GM19099 (cell line): Measurements from ENCODE around the gene IGFLR1.
A peak's percentile ranks its signal among the peaks of the same experiment; 100 is the strongest.

Experiments
- POLR2A ChIP-seq: IDR thresholded peaks from 3 replicates; pipeline ENCODE4 v1.6.1; 2011; ENCODE audit warnings: low read depth; ENCODE audit not compliant: insufficient read length; ENCODE audit errors: extremely low read depth

The IGFLR1 gene

DNA sequence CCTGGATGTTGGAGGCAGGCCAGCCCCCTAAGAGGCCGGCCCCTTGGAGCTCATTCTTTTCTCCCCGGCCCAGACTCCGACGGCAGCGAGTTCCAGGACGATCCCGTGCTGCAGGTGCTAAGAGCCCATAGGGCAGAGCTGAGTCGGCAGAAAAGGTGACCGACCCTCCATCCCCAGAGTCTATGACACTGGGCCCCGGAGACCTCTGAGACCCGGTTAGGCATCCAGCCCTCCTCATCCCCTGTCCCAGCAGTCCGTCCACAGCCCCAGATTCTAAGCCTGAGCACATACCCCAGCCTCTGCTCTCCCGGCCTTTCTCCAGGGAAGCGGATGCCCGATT lies 25.8 kb upstream of the IGFLR1 start:
- no peak for TF ChIP-seq POLR2A

DNA sequence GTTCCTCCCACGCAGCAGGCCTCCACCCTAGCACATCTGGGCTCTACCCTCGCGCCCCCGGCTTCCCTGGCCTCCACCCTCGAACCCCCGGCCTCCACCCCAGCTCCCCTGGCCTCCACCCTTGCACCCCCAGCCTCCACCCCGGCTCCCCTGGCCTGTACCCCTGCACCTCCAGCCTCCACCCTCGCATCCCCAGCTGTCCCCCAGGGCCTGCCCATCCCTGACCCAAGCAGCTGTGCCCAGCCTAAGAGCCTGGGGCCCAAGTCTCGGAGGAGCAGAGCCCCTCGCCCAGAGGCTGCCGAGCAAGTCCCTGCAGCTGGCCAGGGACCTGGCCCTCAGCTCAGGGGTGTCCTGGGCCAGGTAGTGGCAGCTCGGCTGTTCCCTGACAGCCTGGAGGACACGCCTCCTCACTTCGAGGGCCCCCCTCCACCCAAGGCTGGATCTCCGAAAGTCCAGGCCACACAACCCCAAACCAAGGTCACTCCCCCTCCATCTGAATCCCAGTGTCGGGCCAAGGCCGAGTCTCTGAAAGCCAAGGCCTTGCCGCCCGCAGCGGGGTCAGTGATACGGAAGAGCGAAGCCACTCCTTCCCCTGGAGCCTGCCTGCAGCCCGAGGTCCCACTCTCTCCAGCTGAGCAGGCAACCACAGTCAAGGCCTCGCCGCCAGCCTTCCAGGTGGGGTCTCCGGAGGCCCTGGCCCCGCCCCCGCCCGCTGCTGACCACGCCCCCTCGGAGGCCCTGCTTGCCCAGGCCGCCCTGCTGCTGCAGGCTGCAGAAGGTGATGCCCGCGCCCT lies 25.2 kb upstream of the IGFLR1 start:
- no peak for TF ChIP-seq POLR2A

DNA sequence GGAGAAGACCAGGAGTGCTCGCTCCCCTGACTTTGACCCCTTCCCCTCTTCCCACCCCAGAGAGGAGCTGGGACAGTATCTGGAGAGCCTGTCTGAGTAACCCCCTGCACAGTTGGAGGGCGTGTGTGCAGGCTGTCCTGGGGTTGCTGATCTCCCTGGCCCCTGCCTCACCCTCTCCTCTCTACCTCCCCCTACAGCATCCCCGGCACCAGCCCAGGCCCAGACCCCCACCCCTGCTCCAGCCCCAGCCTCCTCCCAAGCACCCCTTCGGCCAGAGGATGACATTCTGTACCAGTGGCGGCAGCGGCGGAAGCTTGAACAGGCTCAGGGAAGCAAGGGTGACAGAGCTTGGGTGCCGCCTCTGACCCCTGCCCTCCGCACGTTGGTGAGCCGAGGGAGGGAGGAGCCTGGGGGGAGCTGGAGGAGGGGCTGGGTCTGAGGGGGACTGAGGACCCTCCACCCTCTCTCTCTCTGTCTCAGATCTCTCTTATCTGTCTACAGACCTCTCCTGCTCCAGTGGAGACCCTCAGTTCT lies 24.4 kb upstream of the IGFLR1 start:
- no peak for TF ChIP-seq POLR2A

DNA sequence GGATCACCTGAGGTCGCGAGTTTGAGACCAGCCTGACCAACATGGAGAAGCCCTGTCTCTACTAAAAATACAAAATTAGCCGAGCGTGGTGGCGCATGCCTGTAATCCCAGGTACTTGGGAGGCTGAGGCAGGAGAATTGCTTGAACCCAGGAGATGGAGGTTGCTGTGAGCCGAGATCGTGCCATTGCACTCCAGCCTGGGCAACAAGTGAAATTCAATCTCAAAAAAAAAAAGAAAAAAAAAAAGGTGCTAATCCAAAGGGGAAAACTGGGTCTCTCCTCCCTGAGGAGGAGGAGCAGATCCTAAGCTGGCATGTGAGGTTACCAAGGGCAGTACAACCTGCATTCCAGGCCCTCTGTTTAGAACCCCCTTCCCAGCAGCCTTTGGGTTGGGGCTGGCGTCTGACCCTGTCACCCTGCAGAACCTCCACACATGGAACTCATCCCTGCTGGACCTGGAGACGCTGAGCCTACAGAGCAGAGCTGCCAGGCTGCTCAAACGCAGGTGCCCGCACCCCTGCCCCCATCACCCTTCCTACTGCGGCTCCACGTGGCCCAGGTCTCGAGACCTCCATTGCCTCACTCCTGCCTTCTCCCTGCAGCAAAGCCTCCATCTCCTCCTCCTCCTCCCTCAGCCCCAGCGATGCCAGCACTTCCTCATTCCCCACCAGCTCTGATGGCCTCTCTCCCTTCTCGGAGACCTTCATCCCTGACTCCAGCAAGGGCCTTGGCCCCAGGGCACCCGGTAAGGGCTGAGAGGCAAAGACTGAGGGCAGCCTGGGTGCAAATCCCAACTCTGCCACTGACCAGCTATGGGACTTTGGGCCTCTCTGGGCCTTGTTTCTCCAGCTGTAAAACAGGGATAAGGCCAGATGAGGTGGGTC lies 22.4 kb upstream of the IGFLR1 start:
- no peak for TF ChIP-seq POLR2A

GRCh38 chr19:35760711-35761349 lies 18.6 kb upstream of the IGFLR1 start:
- TF ChIP-seq POLR2A, result no peak

DNA sequence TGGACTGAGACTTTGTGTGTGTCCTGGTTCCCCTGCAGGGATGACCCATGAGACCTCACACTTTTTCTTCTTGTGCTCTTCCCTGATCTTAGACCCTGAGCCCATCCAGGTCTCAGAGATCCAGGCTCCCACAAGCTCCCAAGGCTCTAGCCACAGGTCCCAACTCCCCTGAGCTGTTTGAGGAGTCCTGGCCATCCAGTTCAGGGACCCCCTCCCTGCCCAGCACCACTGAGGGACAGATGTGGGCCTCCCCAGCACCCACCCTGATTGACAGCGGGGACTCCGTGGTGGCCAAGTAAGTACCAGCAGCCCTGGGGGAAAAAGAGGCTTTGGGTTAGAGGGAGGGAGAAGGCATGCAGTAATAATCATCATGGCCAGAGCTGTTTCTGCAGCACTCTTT lies 17.4 kb upstream of the IGFLR1 start:
- TF ChIP-seq POLR2A, result no peak

DNA sequence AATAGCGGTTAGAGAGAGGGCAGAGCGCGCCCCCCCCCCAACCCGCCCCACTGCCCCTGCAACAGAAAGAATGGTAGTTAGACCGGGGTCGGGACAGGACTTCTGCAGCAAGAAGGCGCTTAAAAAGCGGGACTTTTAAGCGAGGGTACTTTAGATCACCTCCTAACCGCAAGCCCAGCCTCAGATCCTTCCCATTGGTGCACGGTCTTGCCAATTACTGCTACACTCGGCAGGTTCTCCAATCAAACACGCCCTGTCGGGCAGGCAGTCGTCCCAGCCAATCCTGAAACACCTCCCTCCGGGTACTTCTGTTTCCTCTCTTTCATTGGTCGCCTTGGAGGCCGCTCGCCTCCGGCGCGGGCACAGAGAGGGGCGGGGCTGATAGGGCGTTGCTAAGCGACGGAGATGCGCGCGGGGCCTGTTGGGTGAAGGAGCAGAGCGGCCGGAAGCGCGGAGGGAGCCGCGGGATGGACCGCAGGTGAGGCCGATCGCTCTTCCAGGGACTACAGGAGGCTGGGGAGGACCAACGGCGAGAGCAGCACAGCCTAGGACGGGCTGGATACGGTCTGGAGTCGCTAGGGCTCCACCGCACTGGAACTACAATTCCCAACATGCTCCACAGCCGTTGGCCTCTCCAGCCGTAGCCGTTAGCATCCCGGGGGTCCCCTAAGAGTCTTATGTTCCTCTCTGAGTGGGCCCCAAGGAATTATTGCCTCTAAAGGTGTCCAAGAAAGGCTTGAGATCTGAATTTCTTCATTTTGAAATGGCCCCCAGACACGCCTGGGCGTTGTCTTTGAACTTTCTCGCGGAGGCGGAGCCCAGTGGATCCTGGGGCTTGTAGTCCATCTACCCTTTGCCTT lies 15.7 kb upstream of the IGFLR1 start, which contains the start of gene PROSER3:
PROSER3 (plus strand) TSS at position 428 of the 860 bp plus-strand sequence; CDS start at position 468, 40 bp downstream.
- TF ChIP-seq POLR2A, result peak; percentile 75

- TF ChIP-seq POLR2A, result no peak
Observed at GRCh38 chr19:35757231-35757748, 15.0 kb upstream of the IGFLR1 start.

- no peak for TF ChIP-seq POLR2A
Observed at GRCh38 chr19:35756377-35757230, 14.4 kb upstream of the IGFLR1 start, which contains the start of gene HSPB6. Gene HSPB6 (minus strand): TSS chr19:35757029. CDS start chr19:35757008, 21 bp downstream.

DNA sequence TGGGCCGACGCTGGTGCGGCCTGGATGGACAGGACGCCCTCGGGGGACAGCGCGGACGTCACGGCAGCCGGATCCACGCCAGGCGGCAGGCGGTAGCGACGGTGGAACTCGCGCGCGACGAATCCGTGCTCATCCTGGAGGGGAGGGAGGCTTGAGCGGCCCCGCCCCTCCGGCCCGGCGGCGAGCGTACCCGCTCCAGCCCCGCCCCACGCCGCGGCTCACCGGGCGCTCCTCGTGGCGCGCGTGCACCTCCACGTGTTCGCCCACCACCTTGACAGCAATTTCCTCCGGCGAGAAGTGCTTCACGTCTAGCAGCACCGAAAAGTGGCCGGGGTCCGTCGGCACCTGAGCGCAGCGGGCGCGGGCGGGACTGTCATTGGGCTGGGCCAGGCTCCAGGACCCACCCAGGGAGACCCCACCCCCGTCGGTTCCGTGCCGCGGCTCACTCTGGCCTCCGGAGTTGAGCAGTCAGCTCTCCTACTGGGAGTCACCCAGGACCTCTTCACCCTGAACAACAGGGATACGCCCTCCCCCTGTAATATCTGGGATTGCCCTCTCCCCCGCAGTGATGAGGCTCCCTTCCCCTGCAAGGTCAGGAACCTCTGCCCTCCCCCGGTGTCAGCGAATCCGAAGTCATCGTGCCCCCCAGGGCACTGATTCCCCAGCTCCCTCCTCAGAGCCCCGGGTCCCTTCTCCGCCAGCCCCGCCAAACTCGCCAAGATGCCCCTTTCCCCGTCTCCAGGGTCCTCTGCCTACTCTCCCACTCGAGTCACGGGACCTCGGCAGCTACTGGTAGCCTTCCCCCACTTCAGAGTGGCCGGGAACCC lies 13.5 kb upstream of the IGFLR1 start:
- TF ChIP-seq POLR2A, result no peak

GRCh38 chr19:35755131-35755549 lies 12.9 kb upstream of the IGFLR1 start:
- no peak for TF ChIP-seq POLR2A

GRCh38 chr19:35754370-35755130 lies 12.3 kb upstream of the IGFLR1 start:
- TF ChIP-seq POLR2A, result no peak
